ENCODE results near the gene PTPRE.
A peak's percentile ranks its signal among the peaks of the same experiment; 100 is the strongest.

PTPRE gene

DNA sequence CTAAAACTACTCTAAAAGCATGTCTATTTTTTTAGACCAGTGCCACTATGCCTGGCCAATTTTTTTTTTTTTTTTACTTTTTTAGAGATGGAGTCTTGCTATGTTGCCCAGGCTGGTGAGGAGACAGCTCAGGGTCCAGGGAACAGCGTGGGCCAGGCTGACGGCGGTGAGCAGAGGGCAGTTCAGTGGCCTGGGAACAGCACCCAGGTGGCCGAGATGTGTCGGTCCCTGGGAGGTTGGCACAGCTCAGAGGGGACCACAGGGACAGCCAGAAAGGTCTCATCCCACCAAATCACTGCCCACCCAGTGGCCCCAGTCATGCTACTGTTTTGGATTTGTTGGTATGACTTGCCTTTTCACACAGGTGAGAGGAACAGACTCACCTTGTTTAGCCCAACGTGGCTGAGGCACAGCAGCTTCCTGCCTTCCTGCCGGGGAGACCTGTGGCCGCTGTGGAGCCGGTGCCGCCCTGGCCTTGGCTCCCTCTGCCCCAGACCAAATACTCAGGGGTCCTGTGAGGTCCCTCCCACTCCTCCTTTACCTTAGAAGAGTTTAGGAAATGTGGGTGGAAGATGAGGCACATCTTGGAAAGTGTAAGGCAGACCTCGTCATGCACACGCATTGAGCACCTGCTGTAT is 109.6 kb downstream of the PTPRE start:
- Histone ChIP-seq H3K36me3 (no peaks in the 10 kb centered on the region), H3K4me3 (no peak overlapping the region), H3K4me1 (peaks cover 0 to 3% (median under 1%) of the 10 kb centered on the region in 4 donors), H3K27me3 (peaks cover 0 to 14% of the 10 kb centered on the region in 2 donors), H3K27ac (no peak overlapping the region), H3K9me3 (no peaks in the 10 kb centered on the region)
- DNase-seq, result no peak
- intact Hi-C loops (cut with DNase I; ENCODE audit: low total_unique reads), result no loop called here
- TF ChIP-seq, protein P1, sequence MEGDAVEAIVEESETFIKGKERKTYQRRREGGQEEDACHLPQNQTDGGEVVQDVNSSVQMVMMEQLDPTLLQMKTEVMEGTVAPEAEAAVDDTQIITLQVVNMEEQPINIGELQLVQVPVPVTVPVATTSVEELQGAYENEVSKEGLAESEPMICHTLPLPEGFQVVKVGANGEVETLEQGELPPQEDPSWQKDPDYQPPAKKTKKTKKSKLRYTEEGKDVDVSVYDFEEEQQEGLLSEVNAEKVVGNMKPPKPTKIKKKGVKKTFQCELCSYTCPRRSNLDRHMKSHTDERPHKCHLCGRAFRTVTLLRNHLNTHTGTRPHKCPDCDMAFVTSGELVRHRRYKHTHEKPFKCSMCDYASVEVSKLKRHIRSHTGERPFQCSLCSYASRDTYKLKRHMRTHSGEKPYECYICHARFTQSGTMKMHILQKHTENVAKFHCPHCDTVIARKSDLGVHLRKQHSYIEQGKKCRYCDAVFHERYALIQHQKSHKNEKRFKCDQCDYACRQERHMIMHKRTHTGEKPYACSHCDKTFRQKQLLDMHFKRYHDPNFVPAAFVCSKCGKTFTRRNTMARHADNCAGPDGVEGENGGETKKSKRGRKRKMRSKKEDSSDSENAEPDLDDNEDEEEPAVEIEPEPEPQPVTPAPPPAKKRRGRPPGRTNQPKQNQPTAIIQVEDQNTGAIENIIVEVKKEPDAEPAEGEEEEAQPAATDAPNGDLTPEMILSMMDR (IDR thresholded peaks at IDR 0.05), result no peak

- no peak for DNase-seq
- H3K4me3 ChIP-seq, result no peak overlapping the region
- H3K9me3 ChIP-seq, result no peaks in the 10 kb centered on the region
- H3K27me3 ChIP-seq, result peaks cover 0 to 6% of the 10 kb centered on the region in 2 donors
- no peak overlapping the region for H3K27ac ChIP-seq
- H3K36me3 ChIP-seq, result no peaks in the 10 kb centered on the region
- TF ChIP-seq, protein P1 (IDR thresholded peaks at IDR 0.05), result no peak
- H3K4me1 ChIP-seq, result no peaks in the 10 kb centered on the region
- intact Hi-C loops (cut with DNase I; ENCODE audit: low total_unique reads), result no loop called here
These were observed 110.9 kb downstream of the PTPRE start for GRCh38 chr10:128017822-128018221.

- H3K36me3 ChIP-seq, result no peaks in the 10 kb centered on the region
- DNase-seq, result peak in 1 of 2 donors; percentile 40
- no peak overlapping the region for H3K4me3 ChIP-seq
- no peak overlapping the region for H3K27ac ChIP-seq
- intact Hi-C loops (cut with DNase I; ENCODE audit: low total_unique reads), result no loop called here
- peaks cover 0 to 6% of the 10 kb centered on the region in 2 donors for H3K27me3 ChIP-seq
- H3K9me3 ChIP-seq, result no peaks in the 10 kb centered on the region
- no peaks in the 10 kb centered on the region for H3K4me1 ChIP-seq
- TF ChIP-seq, protein P1 (IDR thresholded peaks at IDR 0.05), result no peak
These were observed 111.3 kb downstream of the PTPRE start for GRCh38 chr10:128018236-128018635.

- no peak for DNase-seq
- Histone ChIP-seq H3K27ac (no peak overlapping the region), H3K4me3 (no peak overlapping the region), H3K4me1 (no peaks in the 10 kb centered on the region), H3K36me3 (no peaks in the 10 kb centered on the region), H3K27me3 (peaks cover 0 to 6% of the 10 kb centered on the region in 2 donors), H3K9me3 (no peaks in the 10 kb centered on the region)
- TF ChIP-seq, protein P1 (IDR thresholded peaks at IDR 0.05), result no peak
- intact Hi-C loops (cut with DNase I; ENCODE audit: low total_unique reads), result no loop called here
These were observed 111.8 kb downstream of the PTPRE start for GRCh38 chr10:128018691-128019090.

DNA sequence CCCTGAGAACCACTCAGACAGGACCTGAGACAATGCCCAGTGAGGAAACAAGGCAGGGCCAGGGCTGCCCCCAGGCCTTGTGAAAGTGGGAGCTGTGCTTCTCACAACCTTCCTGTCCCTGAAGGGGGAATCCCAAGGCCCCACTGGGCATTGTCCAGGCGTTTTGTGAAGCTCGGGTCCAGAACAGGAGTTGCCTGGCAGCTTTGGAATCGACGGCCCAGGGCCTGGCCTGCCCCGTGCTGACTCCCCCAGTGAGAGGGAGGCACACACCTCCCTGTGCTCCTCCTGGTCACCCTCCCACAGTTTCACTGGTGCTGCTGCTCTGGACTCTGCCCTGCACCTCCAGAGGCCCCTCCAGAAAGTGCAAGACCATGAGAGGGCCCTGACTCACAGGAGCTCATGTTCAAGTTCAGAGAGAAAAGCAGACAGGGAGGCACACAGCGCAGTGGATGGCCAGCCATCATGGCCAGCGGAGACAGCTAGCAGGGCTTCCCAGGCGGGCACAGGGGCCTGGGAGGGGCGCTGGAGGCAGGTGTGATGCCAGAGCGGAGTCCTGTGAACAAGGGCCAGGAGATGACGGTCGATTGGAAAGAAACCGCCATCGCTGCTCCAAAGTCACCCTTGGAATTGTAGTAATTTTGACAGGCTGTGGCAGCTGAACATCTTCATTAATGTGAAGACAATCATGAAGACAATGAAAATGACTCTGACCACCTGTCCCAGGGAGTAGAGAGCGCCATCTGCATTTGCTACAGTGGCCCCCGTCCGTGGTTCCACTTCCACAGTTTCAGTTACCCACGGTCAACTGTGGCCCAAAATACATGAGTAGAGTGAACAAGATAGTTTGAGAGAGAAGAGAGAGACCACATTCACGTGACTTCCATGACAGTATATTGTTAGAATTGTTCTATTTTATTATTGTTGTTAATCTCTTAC is 115.6 kb downstream of the PTPRE start:
- no peak overlapping the region for H3K4me3 ChIP-seq
- no peak overlapping the region for H3K27ac ChIP-seq
- no peaks in the 10 kb centered on the region for H3K9me3 ChIP-seq
- TF ChIP-seq, protein P1 (IDR thresholded peaks at IDR 0.05), result no peak
- peak in 1 of 2 donors; percentile 38 for DNase-seq
- H3K4me1 ChIP-seq, result no peaks in the 10 kb centered on the region
- H3K27me3 ChIP-seq, result peaks cover 0 to 4% of the 10 kb centered on the region in 2 donors
- no peaks in the 10 kb centered on the region for H3K36me3 ChIP-seq
- intact Hi-C loops (cut with DNase I; ENCODE audit: low total_unique reads), result no loop called here

All from tibial artery (tissue), 4 donors.